GM21737 (cell line): ENCODE data around the gene WDR37.
A peak's percentile ranks its signal among the peaks of the same experiment; 100 is the strongest.
"Not testable (repeated sequence)": the region's sequence is repeated elsewhere in the genome, so short reads cannot be mapped to it uniquely, and the experiment has no call there.

Experiments
- ATAC-seq: cut with Tn5 transposase; IDR thresholded peaks from one replicate; pipeline ENCODE4 v1.9.1; 2021; ENCODE audit warnings: mild to moderate bottlenecking, moderate library complexity; ENCODE audit not compliant: unreplicated experiment

The WDR37 gene

GRCh38 chr10:1040133-1040532 is 16.1 kb upstream of the WDR37 start:
- ATAC-seq, result no peak

- no peak for ATAC-seq
Measured at GRCh38 chr10:1041514-1041913, 14.7 kb upstream of the WDR37 start.

GRCh38 chr10:1043532-1043995 is 12.6 kb upstream of the WDR37 start:
- ATAC-seq, result peak; percentile 48

- no peak for ATAC-seq
Measured at GRCh38 chr10:1044146-1044545, 12.0 kb upstream of the WDR37 start.

GRCh38 chr10:1044964-1045363 is 11.2 kb upstream of the WDR37 start:
- no peak for ATAC-seq

- ATAC-seq, result no peak
Measured at GRCh38 chr10:1045415-1045814, 10.8 kb upstream of the WDR37 start.

- ATAC-seq, result no peak
Measured at GRCh38 chr10:1047937-1048336, 8.2 kb upstream of the WDR37 start.

- no peak for ATAC-seq
Measured at GRCh38 chr10:1048349-1048731, 7.8 kb upstream of the WDR37 start.

GRCh38 chr10:1048732-1049424 is 7.3 kb upstream of the WDR37 start, which contains the start of gene IDI1:
Gene IDI1 (minus strand): TSS chr10:1049119. CDS start chr10:1049003, 116 bp downstream.
- peak; percentile 75 for ATAC-seq

- no peak for ATAC-seq
Measured at GRCh38 chr10:1049425-1049958, 6.7 kb upstream of the WDR37 start.

- ATAC-seq, result no peak
Measured at GRCh38 chr10:1050145-1050544, 6.0 kb upstream of the WDR37 start.

GRCh38 chr10:1050554-1050953 is 5.6 kb upstream of the WDR37 start:
- no peak for ATAC-seq

- ATAC-seq, result no peak
Measured at GRCh38 chr10:1054684-1055083, 1.5 kb upstream of the WDR37 start.

- peak; percentile 15 for ATAC-seq
Measured at GRCh38 chr10:1057106-1057657, 997 bp downstream of the WDR37 start.

- ATAC-seq, result no peak
Measured at GRCh38 chr10:1058017-1058416, 1.8 kb downstream of the WDR37 start.

- ATAC-seq, result no peak
Measured at GRCh38 chr10:1059902-1060301, 3.7 kb downstream of the WDR37 start.

GRCh38 chr10:1061930-1062774 is 6.0 kb downstream of the WDR37 start:
- no peak for ATAC-seq

- no peak for ATAC-seq
Measured at GRCh38 chr10:1063232-1063865, 7.2 kb downstream of the WDR37 start.

- ATAC-seq, result no peak
Measured at GRCh38 chr10:1064964-1065247, 8.7 kb downstream of the WDR37 start.

- not testable (repeated sequence) for ATAC-seq
Measured at GRCh38 chr10:1066734-1067133, 10.5 kb downstream of the WDR37 start.
